ENCODE data around the gene SLC6A18. TPM values are rescaled to one million over a fixed set of nuclear protein-coding genes. Genes with fewer than 3 reads are reported as not detected.

The SLC6A18 gene
- total RNA-seq, 1 donor from 2014 or later, result not detected

GRCh38 chr5:1207555-1207954 lies 17.6 kb upstream of the SLC6A18 start:
- Mint-ChIP-seq H3K4me3 (no peak overlapping the region), H3K4me1 (no peaks in the 10 kb centered on the region), H3K27me3 (peaks cover 15% of the 10 kb centered on the region), H3K27ac (no peak overlapping the region), H3K9me3 (no peaks in the 10 kb centered on the region), H3K36me3 (ENCODE audit: low read depth) (no peaks in the 10 kb centered on the region)
- ChIA-PET CTCF (no interaction called here), POLR2A (no interaction called here)
- intact Hi-C loops (cut with micrococcal nuclease), result no loop called here
- DNase-seq (no peak), ATAC-seq (ENCODE audit: low read depth) (no peak)
- no peak for TF ChIP-seq CTCF (IDR thresholded peaks at IDR 0.05)

GRCh38 chr5:1208221-1208742 lies 16.9 kb upstream of the SLC6A18 start:
- Mint-ChIP-seq H3K4me3 (no peak overlapping the region), H3K36me3 (ENCODE audit: low read depth) (no peaks in the 10 kb centered on the region), H3K4me1 (no peaks in the 10 kb centered on the region), H3K27ac (no peak overlapping the region), H3K9me3 (no peaks in the 10 kb centered on the region), H3K27me3 (peaks cover 15% of the 10 kb centered on the region)
- DNase-seq (no peak), ATAC-seq (ENCODE audit: low read depth) (no peak)
- ChIA-PET CTCF (no interaction called here), POLR2A (no interaction called here)
- no peak for TF ChIP-seq CTCF (IDR thresholded peaks at IDR 0.05)
- intact Hi-C loops (cut with micrococcal nuclease), result no loop called here

GRCh38 chr5:1208743-1209488 lies 16.3 kb upstream of the SLC6A18 start:
- no peak for ATAC-seq (ENCODE audit: low read depth)
- TF ChIP-seq CTCF (IDR thresholded peaks at IDR 0.05), result no peak

GRCh38 chr5:1209489-1209852 lies 15.7 kb upstream of the SLC6A18 start:
- no peak overlapping the region for H3K27ac Mint-ChIP-seq
- ATAC-seq (ENCODE audit: low read depth) (no peak), DNase-seq (no peak)
- H3K36me3 Mint-ChIP-seq (ENCODE audit: low read depth), result no peaks in the 10 kb centered on the region
- intact Hi-C loops (cut with micrococcal nuclease), result no loop called here
- ChIA-PET POLR2A (no interaction called here), CTCF (no interaction called here)
- H3K9me3 Mint-ChIP-seq, result no peaks in the 10 kb centered on the region
- H3K27me3 Mint-ChIP-seq, result peaks cover 15% of the 10 kb centered on the region
- H3K4me1 Mint-ChIP-seq, result no peaks in the 10 kb centered on the region
- no peak overlapping the region for H3K4me3 Mint-ChIP-seq
- no peak for TF ChIP-seq CTCF (IDR thresholded peaks at IDR 0.05)

More at GRCh38 chr5:1208743-1209488, 16.3 kb upstream of the SLC6A18 start:
- CTCF ChIA-PET, result no interaction called here
- no peak for DNase-seq
- no peaks in the 10 kb centered on the region for H3K36me3 Mint-ChIP-seq (ENCODE audit: low read depth)
- intact Hi-C loops (cut with micrococcal nuclease), result no loop called here
- no peaks in the 10 kb centered on the region for H3K9me3 Mint-ChIP-seq
- POLR2A ChIA-PET, result no interaction called here
- H3K4me1 Mint-ChIP-seq, result no peaks in the 10 kb centered on the region
- no peak overlapping the region for H3K4me3 Mint-ChIP-seq
- peaks cover 15% of the 10 kb centered on the region for H3K27me3 Mint-ChIP-seq
- no peak overlapping the region for H3K27ac Mint-ChIP-seq

- ChIA-PET CTCF (no interaction called here), POLR2A (no interaction called here)
- TF ChIP-seq CTCF (IDR thresholded peaks at IDR 0.05), result no peak
- no peak overlapping the region for H3K27ac Mint-ChIP-seq
- no peaks in the 10 kb centered on the region for H3K36me3 Mint-ChIP-seq (ENCODE audit: low read depth)
- no peaks in the 10 kb centered on the region for H3K9me3 Mint-ChIP-seq
- DNase-seq, result no peak
- no peaks in the 10 kb centered on the region for H3K4me1 Mint-ChIP-seq
- H3K4me3 Mint-ChIP-seq, result no peak overlapping the region
- ATAC-seq (ENCODE audit: low read depth), result no peak
- peaks cover 11% of the 10 kb centered on the region for H3K27me3 Mint-ChIP-seq
- intact Hi-C loops (cut with micrococcal nuclease), result no loop called here
Observed at GRCh38 chr5:1209896-1210776, 15.0 kb upstream of the SLC6A18 start.

Measured in activated B cell treated with CpG ODN at 0.5 μM for 24 hours (primary cell).